Body of pancreas (tissue), 4 donors: ENCODE data around the gene IL3. TPM values are rescaled to one million over a fixed set of nuclear protein-coding genes. Genes with fewer than 3 reads are reported as not detected.

ENCODE experiments used
- ATAC-seq: fragments of 150-250 bp; one replicate; pipeline ENCODE4 v1.9.1; 2016
- DNase-seq, 4 donors: peaks; one replicate each; pipeline ENCODE4 v3.0.0-alpha.2; 2019
- H3K27ac ChIP-seq, 4 donors: fragments of 200-600 bp; sonication (generic); 1 replicate in 3 of 4; 2 replicates in 1 of 4; pipeline versions ENCODE4 v1.5.1 to v1.6.1; 2016 to 2019; ENCODE audit warnings: mild to moderate bottlenecking in 1 of 4, mixed read lengths in 1 of 4, moderate library complexity in 1 of 4
- H3K27me3 ChIP-seq, 2 donors: fragments of 200-600 bp; sonication (generic); one replicate each; pipeline ENCODE4 v1.6.0; 2016; ENCODE audit warnings: mild to moderate bottlenecking in 1 of 2
- H3K36me3 ChIP-seq, 2 donors: fragments of 200-600 bp; sonication (generic); replicated peaks in 1 of 2; 2 replicates each; pipeline ENCODE4 v1.5.1; 2016; ENCODE audit warnings: low read depth in 2 of 2; ENCODE audit not compliant: insufficient read depth in 1 of 2
- H3K4me1 ChIP-seq: fragments of 200-600 bp; sonication (generic); one replicate; pipeline ENCODE4 v1.6.0; 2016
- H3K4me3 ChIP-seq, 2 donors: fragments of 200-600 bp; sonication (generic); 1 replicate in 1 of 2; 2 replicates in 1 of 2; pipeline ENCODE4 v1.5.1; 2016 to 2019
- H3K9me3 ChIP-seq, 3 donors: fragments of 200-600 bp; sonication (generic); 1 replicate in 2 of 3; 2 replicates in 1 of 3; pipeline ENCODE4 v1.5.1; 2016
- POLR2A ChIP-seq, 3 donors: fragments of 450-650 bp; IDR thresholded peaks; one replicate each; pipeline ENCODE4 v1.6.1; 2016; ENCODE audit warnings: antibody characterized with exemption in 3 of 3, mild to moderate bottlenecking in 2 of 3
- WGBS, 2 donors: methylation state at CpG; one replicate each; pipeline ENCODE4 v1.1.5; 2017; 5-methylcytosine and 5-hydroxymethylcytosine counted together
- intact Hi-C: fragments of 100-400 bp; cut with DNase I; formaldehyde crosslinking; loops from one replicate; pipeline ENCODE4 v1.15.1; 2023
- total RNA-seq, 2 donors: library from RNA; depleted of rRNA; stranded (reverse); fragments of >200 nt; gene quantifications; one replicate each; pipeline ENCODE4 v1.1.0, GENCODE V29; 2016
- TF ChIP-seq, protein P1 (sequence below), 7 experiments: fragments of 450-650 bp in 4 of 7; fragments of 200-600 bp in 3 of 7; sonication (generic) in 3 of 7; IDR thresholded peaks; one replicate each; pipeline ENCODE4 v1.5.1; 2016 to 2019; ENCODE audit warnings: antibody characterized with exemption in 7 of 7

Gene IL3
- total RNA-seq, 2 donors from 2014 or later: not detected

DNA sequence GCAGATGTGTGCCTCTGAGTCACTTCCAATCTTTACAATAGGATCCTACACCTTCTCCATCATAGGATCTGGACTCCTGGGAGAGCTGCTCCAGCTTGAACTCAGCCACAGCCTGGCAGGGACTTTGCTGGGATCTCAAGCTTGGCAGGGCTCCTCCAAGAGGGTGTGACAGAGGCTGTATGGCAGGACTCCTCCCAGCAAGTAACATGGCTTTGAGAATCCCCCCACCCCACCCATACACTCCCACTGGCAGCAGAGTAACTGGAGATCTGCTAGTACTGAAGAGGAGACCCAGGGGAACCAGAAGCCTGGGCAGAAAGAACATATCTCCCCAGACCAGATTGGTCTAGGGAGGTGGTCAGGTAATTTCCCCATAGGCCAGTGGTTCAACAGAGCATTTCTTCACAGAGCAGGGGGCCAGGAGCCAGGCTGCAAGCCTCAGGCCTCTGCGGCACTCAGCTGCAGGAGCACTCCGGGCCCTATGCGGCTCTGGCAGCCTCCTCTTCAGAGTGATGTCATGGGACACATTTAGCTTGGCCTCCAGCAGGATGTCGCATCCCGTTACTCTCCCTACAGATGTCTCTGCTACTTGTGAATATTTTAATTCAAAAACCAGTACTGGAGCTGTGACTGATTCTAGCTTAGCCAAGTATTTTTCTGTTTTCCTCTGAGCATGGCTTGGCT lies 47.3 kb upstream of the IL3 start:
- Histone ChIP-seq H3K27me3 (no peaks in the 10 kb centered on the region), H3K4me3 (no peak overlapping the region), H3K4me1 (peaks cover 11% of the 10 kb centered on the region), H3K27ac (no peak overlapping the region), H3K36me3 (no peaks in the 10 kb centered on the region), H3K9me3 (no peaks in the 10 kb centered on the region)
- peak in 1 of 4 donors; percentile 5 for DNase-seq
- 65 to 96% methylated on average over 4 to 5 of the region's 5 CpGs for WGBS, 2 donors
- ATAC-seq: no peak
- intact Hi-C loops: no loop called here
- TF ChIP-seq, protein P1, sequence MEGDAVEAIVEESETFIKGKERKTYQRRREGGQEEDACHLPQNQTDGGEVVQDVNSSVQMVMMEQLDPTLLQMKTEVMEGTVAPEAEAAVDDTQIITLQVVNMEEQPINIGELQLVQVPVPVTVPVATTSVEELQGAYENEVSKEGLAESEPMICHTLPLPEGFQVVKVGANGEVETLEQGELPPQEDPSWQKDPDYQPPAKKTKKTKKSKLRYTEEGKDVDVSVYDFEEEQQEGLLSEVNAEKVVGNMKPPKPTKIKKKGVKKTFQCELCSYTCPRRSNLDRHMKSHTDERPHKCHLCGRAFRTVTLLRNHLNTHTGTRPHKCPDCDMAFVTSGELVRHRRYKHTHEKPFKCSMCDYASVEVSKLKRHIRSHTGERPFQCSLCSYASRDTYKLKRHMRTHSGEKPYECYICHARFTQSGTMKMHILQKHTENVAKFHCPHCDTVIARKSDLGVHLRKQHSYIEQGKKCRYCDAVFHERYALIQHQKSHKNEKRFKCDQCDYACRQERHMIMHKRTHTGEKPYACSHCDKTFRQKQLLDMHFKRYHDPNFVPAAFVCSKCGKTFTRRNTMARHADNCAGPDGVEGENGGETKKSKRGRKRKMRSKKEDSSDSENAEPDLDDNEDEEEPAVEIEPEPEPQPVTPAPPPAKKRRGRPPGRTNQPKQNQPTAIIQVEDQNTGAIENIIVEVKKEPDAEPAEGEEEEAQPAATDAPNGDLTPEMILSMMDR (IDR thresholded peaks at IDR 0.05): no peak
- TF ChIP-seq POLR2A (IDR thresholded peaks at IDR 0.05): no peak

DNA sequence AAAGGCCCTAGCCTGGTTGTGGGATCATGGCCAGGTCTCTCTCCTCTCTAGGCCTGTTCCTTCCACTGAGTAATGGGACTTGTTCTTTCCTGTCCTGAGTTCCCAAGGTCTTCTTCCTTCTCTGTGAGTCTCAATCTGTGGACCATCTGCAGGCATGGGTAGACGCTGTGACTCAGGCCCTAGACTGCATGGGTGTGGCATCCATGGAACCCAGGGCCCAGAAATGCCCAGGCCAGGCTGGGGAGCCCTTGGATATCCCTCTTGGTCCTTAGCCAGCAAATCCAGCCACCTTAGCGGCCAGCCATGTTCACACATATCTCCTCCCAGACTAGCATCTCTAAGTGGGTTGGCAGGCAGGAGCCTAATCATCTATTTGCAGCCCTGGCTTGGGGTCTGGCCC lies 46.7 kb upstream of the IL3 start:
- Histone ChIP-seq H3K9me3 (no peaks in the 10 kb centered on the region), H3K4me1 (peaks cover 11% of the 10 kb centered on the region), H3K27me3 (no peaks in the 10 kb centered on the region), H3K4me3 (no peak overlapping the region), H3K27ac (no peak overlapping the region), H3K36me3 (no peaks in the 10 kb centered on the region)
- 90 to 93% methylated on average over 2 of the region's 2 CpGs for WGBS, 2 donors
- intact Hi-C loops: no loop called here
- DNase-seq (peak in 1 of 4 donors; percentile 2), ATAC-seq (no peak)
- TF ChIP-seq POLR2A (IDR thresholded peaks at IDR 0.05): no peak
- TF ChIP-seq, protein P1 (IDR thresholded peaks at IDR 0.05): no peak

DNA sequence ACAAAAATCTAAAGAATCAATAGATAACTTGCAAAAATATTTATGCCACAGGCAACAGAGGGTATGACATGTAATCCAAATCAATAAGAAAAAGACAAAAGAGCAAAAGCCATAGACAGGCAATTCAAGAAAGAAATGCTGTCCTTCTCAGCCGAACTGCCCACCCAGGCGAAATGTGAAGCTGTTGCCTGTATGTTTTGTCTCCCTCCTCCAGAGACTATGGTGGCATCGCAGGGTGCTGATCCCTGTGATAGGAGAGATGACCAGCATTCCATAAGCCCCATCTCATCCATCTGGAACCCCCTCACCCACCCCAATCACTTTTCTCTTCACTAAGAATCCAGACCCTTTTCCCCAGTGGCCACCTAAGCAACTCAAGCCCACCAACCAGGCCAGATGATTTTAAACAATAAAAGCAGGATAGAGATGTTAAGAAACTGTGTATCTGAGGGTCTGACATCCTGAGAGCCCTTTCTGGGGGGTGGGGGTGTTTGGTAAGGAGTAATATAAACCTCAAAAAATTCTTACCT lies 43.7 kb upstream of the IL3 start:
- H3K27me3 ChIP-seq: no peaks in the 10 kb centered on the region
- H3K4me1 ChIP-seq: peaks cover 5% of the 10 kb centered on the region
- ATAC-seq: no peak
- H3K27ac ChIP-seq: no peak overlapping the region
- 66 to 76% methylated on average over 3 of the region's 3 CpGs for WGBS, 2 donors
- no peaks in the 10 kb centered on the region for H3K9me3 ChIP-seq
- no peak for TF ChIP-seq POLR2A (IDR thresholded peaks at IDR 0.05)
- TF ChIP-seq, protein P1 (IDR thresholded peaks at IDR 0.05): no peak
- H3K36me3 ChIP-seq: no peaks in the 10 kb centered on the region
- no peak for DNase-seq
- H3K4me3 ChIP-seq: no peak overlapping the region
- intact Hi-C loops: no loop called here

DNA sequence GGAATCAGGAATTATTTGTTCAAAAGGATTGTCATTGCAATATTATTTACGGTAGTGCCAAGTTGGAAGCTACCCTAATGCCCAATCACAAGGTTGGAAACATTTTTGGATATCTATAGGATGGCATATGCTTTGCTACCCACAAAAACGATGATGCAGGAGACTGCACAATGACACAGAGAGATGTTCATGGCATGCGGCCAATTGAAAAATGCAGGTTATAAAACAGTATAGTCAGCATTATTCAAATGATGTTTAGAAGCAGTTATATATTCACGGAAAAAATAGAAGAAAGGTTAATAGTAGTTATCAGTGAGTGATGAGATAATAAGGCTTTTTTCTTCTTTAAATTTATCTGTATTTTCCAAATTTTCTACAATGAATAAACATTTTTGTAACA lies 43.1 kb upstream of the IL3 start:
- ATAC-seq (no peak), DNase-seq (no peak)
- no peaks in the 10 kb centered on the region for H3K36me3 ChIP-seq
- intact Hi-C loops: no loop called here
- H3K4me3 ChIP-seq: no peak overlapping the region
- 21 to 55% methylated on average over 4 of the region's 4 CpGs for WGBS, 2 donors
- H3K27me3 ChIP-seq: no peaks in the 10 kb centered on the region
- no peaks in the 10 kb centered on the region for H3K9me3 ChIP-seq
- TF ChIP-seq POLR2A (IDR thresholded peaks at IDR 0.05): no peak
- TF ChIP-seq, protein P1 (IDR thresholded peaks at IDR 0.05): no peak
- H3K27ac ChIP-seq: no peak overlapping the region
- H3K4me1 ChIP-seq: peaks cover under 1% of the 10 kb centered on the region
